NCI-H1930 (cell line): ENCODE measurements around the gene ARX.

Experiments used
- DNase-seq, 2 experiments: peaks; one replicate each; lab custom pipeline; 2025; lab: John Stamatoyannopoulos, UW

Gene ARX

GRCh38 chrX:25001808-25002660, 13.7 kb downstream of the ARX start:
- DNase-seq, result no peak

GRCh38 chrX:24999511-24999910, 16.3 kb downstream of the ARX start:
- DNase-seq, result no peak

- DNase-seq, result no peak
Observed at GRCh38 chrX:24996096-24996709, 19.6 kb downstream of the ARX start.

GRCh38 chrX:24993879-24994278, 21.9 kb downstream of the ARX start:
- no peak for DNase-seq

- peak in 1 of 2 experiments; percentile 60 for DNase-seq
Observed at GRCh38 chrX:24990535-24990934, 25.2 kb downstream of the ARX start.

- DNase-seq, result no peak
Observed at GRCh38 chrX:24988314-24988713, 27.5 kb downstream of the ARX start.

- DNase-seq, result no peak
Observed at GRCh38 chrX:24987731-24988130, 28.0 kb downstream of the ARX start.

GRCh38 chrX:24985120-24985519, 30.6 kb downstream of the ARX start:
- DNase-seq, result no peak

- no peak for DNase-seq
Observed at GRCh38 chrX:24983931-24984330, 31.8 kb downstream of the ARX start.

GRCh38 chrX:24982306-24982965, 33.3 kb downstream of the ARX start:
- DNase-seq, result no peak

GRCh38 chrX:24981030-24981429, 34.7 kb downstream of the ARX start:
- no peak for DNase-seq

GRCh38 chrX:24979081-24979480, 36.7 kb downstream of the ARX start:
- no peak for DNase-seq

GRCh38 chrX:24969812-24970211, 46.0 kb downstream of the ARX start:
- DNase-seq, result no peak

- no peak for DNase-seq
Observed at GRCh38 chrX:24965372-24965771, 50.4 kb downstream of the ARX start.

- DNase-seq, result no peak
Observed at GRCh38 chrX:24963823-24964222, 51.9 kb downstream of the ARX start.

- DNase-seq, result no peak
Observed at GRCh38 chrX:24961809-24962208, 54.0 kb downstream of the ARX start.

- DNase-seq, result no peak
Observed at GRCh38 chrX:24956828-24957227, 58.9 kb downstream of the ARX start.

GRCh38 chrX:24955372-24955930, 60.3 kb downstream of the ARX start:
- no peak for DNase-seq

GRCh38 chrX:24954732-24955131, 61.0 kb downstream of the ARX start:
- DNase-seq, result no peak
